NCI-H69 (cell line): Measurements from ENCODE around the gene ABCB11.
"Not testable (repeated sequence)": the region's sequence is repeated elsewhere in the genome, so short reads cannot be mapped to it uniquely, and the experiment has no call there.

Experiments
- DNase-seq: peaks from one replicate; lab custom pipeline; 2025; lab: John Stamatoyannopoulos, UW

ABCB11 gene

DNA sequence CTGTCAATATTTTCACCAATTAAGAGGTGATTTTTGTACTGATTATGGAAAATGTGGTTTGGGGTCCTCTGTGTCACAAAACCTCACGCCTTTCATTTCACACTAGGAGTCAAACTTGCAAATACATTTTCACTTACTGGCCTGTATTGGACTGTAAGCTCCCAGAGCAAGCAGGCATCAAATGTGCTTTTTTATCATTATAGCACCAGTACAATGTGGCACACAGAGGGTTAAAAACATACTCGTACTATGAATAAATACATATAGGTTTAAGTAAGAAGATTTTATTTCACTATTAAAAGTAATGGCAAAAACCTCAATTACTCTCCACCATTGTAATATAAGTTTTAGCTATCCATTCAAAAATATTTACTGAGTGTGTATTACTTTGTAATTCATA, 56.7 kb downstream of the ABCB11 start:
- DNase-seq: peak; percentile 8

DNA sequence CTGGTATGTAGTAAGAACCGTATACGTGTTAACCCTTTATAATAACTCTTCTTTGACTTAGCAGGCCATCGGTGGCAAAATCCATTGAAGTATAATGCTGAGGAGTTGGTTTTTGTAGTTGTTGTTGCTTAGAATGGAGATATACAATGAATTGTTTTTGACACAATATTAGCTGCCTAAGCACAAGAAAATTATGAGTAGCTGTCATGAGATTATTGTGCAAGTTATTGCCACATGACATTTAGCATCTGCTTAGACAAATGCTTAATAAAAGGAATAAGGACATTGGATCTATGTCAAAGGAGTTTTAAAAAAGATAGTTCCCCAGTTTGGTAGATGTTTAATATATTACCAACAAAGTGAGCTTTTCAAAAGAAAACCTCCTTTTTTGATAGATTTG, 59.9 kb downstream of the ABCB11 start:
- no peak for DNase-seq

DNA sequence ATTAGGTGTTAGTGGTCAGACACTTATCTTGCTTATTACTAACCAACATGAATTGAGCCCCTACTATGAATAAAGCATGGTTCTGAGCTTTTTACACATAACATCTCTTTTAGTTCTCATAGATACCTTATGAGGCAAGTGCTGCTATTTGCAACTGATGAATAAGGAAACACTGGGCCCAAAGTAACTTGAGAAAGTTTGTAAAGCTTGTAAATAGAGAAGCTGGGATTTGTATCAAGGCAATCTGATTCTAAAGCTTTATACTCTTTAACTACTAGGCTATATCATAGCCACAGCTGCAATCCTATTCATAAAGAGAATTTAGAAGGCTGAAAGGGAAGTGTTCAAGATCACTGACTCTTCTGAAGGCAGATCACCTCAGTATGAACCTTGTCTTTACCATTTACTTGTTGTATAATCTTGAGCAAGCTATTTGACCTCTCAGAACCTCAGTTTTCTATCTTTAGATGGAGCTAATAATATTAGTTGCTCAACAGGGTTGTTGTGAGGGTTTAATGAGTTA, 60.4 kb downstream of the ABCB11 start:
- DNase-seq: no peak

DNA sequence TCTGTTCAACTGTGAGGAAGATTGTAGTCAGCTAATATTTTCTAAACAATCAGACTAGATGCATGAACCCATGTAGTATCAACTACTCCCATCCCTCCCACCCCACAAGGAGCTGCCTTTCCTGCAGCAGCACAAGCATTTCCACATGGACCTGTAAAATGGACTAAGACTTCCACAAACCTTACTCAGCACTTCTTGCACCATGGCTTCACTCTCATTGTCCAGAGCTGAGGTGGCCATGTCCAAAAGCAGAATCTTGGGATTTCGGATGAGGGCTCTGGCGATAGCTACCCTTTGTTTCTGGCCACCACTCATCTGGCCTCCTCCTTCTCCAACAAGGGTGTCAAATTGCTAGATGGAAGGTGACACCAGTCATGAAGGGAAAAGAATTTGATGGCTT, 61.3 kb downstream of the ABCB11 start:
- no peak for DNase-seq

DNA sequence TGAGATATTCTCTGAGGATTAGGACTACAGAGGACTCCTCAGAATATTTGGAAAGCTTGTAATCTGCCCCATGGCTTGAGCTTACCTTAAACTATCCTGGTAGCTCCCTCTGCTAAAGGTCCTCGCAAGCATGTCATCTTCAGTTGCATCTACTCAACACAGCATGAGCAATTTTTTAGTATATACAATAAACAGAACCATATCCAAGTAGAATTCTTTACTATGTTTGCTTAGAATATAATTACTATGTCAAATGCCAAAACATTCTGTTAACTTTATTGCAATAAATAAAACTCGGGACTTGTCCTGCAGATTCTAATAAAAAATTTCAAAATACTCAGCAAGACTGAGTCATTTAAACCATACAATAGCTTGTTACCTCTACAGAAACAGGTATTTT, 62.8 kb downstream of the ABCB11 start:
- DNase-seq: no peak

DNA sequence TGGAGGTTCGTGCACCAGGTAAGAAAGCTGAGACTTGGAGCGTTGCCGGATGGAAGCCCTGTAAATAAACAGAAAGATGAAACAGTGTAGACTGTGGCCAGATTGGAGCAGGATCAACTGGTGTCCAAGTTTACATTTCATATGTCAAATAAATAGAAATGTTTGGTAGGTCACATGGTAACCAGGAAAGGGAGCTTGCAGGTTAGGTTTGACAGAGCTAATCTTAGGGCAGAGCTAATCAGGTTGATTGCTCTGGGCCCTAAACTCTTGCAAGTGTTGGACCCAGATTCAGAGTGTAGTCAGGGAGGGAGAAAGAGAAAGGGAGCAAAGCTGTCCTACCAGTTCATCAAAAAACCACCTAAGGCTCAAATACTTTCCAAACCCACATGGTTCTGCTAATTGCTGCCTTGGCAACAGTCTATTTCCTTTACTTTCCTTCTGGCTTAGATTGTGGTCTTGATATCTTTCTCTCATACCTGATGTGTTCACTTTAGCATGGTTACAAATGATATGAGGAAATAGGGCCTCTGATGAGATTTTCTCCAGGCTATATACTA, 66.8 kb downstream of the ABCB11 start:
- no peak for DNase-seq

DNA sequence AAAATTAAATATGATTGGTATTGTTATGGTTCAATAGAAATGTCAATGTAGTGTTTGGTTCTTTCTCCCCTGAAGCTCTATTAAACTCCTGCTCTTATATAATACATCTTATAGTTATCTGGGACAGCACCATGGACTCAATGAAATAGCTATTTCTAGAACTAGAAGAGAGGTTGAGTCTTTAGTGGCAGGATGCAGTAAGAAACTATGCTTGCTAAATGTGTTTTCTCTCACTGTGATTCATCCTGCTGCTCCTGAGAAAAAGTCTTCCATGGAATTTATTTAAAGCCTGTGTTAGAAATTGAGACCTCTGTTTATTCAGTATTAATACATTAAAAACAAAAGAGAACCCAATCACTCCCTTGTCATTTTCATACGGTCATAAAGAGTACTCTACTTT, 68.5 kb downstream of the ABCB11 start:
- DNase-seq: no peak

DNA sequence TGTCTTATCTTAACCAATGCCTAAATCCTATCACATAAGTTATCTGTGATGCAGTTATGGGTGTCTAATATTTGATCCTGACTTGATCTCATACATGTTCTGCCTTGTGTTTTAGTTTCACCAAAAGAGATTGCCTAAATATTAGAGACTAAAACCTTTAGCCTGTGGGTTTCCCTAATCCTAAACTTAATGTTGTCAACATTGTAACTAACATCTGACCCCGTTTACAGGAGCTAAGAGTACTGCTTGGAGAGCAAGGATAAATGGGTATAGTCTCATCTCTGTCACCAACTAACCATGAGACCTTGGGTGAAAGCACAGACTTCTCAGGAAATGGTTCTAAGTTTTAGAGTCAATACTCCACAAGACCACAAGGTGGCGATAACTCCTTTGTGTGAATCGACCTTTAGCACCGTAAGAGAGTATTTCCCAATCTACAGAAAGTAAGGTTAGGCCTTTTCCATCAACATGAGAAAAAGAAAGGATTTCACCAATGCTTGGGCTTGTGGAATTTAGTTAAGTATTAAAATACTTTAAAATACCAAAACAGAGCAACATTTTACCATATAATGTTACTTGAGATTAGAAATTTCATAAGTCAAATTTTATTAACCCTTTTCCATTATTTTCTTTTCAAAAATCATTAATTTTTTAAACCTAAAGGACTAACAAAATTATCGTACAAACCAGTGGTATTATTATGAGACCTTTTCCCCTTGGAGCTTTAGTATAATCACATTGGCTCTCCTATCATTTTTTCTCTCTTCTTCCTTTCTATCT, 69.5 kb downstream of the ABCB11 start:
- DNase-seq: peak; percentile 67

DNA sequence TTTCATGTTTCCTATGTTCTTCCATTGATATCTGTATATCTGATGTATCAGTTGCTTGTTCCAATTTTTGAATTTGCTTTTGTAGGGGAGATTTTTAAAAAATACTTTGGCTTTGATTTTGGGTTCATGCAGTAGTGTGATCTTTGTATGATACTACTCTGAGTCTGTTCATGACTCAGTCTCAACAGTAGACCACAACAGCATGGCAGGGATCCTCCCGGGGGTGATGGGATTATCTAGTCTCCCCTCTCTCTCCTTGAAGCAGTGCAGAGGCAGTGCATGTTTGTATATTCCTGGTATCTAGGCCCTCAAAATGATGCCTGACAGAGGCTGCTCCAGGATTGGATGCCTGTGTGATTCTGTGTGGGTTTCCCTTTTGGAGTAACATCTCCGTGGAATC, 74.7 kb downstream of the ABCB11 start:
- DNase-seq: no peak

DNA sequence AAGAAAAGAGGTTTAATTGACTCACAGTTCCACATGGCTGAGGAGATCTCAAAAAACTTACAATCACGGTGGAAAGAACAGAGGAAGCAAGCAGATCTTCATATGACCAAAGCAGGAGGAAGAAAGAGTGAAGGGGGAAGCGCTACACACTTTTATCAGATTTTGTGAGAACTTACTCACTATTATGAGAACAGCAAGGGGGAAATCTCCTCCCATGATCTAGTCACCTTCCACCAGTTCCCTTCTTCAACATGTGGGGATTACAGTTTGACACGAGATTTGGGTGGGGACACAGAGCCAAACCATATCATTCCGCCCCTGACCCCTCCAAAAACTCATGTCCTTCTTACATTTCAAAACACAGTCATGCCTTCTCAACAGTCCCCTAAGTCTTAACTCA, 75.8 kb downstream of the ABCB11 start:
- no peak for DNase-seq

DNA sequence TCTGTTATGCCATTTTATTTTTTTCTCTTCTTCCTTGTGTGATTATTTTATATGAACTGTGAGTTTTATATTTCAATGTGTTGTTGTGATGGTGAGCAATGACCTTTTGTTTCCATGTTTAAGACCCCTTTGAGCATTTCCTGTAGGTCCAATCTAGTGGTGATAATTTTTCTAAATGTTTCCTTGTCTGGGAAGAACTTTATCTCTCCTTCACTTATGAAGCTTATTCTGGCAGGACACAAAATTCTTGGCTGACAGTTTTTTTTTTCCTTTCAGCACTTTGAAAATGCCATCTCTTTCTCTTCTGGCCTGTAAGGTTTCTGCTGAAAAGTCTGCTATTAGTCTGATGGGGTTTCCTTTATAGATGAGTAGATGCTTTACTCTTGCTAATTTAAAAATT, 76.9 kb downstream of the ABCB11 start:
- no peak for DNase-seq

DNA sequence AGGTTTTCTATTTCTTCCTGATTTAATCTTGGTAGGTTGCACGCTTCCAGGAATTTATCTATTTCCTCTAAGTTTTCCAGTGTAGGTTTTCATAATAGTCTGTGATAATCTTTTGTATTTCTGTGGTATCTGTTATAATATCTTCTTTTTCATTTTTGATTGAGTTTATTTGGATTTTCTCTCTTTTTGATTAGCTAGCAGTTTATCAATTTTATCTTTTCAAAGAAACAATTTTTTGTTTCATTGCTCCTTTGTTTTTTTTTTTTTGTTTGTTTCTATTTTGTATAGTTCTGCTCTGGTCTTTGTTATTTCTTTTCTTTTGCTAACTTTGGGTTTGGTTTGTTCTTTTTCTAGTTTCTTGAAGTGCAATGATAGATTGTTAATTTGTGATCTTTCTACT, 78.7 kb downstream of the ABCB11 start:
- DNase-seq: no peak

DNA sequence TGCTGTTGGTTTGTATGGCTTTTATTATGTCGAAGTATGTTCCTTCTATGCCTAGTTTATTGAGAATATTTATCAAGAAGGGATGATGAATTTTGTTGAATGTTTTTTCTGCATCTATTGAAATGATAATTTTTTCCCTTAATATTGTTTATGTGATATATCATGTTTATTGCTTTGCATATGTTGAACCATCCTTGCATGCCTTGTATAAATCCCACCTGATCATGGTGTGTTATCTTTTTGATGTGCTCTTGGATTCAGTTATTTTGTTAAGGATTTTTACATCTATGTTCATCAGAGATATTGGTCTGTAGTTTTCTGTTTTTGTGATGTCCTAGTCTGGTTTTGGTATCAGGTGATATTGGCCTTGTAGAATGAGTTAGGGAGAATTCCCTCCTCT, 79.3 kb downstream of the ABCB11 start:
- DNase-seq: no peak

DNA sequence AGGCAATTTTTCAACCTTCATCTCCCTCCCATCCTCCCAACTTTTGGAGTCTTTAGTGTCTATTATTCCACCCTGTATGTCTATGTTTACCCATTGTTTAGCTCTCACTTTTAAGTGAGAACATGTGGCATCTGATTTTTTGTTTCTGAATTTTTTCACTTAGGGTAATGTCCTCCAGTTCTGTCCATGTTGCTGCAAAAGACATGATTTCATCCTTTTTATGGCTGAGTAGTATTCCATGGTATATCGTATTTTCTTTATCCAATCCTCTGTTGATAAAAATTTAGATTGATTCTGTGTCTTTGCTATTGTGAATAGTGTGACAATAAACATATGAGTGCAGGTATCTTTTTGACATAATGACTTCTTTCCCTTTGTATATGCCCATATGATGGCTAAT, 81.8 kb downstream of the ABCB11 start:
- DNase-seq: no peak

DNA sequence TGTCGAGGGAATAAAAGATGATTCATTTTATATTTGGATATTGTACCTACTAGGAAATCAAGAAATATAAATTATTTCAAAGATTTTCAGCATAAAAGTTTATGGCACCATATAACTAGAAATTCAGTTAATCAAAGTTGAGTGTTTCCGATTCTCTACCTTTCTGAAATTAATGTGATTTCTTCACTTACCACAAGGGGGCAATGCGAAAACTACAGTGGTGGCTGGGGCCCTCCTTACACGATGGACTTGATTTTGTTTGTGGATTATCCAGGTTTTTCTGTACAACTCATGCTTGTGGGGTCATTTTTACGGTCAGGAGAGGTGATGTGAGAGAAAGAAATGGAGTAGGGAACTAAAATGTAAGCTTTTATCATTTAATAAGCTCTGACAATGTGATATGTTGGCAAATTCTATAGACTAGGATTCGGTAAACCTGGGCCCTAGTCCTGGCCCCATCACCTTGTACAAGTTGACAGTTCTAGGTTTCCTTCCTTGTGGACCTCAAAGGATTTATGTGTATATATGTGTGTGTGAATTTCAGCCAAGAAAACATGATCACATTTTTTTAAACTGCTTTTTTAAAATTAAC, 82.4 kb downstream of the ABCB11 start:
- peak; percentile 4 for DNase-seq

DNA sequence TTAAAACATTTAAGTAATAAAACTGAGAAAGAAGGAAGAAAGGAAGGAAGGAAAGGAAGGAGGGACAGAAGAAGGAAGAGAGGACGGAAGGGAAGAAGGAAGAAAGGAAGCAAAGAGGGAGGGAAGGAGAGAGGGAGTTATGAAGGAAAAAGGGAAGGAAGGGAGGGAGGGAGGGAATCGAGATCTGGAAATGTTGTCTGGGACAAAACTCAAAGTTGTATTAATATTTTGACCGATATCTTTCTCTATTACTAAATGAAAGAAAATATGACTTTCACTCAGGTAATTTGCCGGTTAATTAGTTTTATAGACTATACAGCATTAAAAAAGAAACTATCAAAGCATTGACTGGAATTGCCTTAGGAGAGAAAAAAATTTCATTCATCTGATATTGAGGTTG, 85.6 kb downstream of the ABCB11 start:
- DNase-seq: no peak

DNA sequence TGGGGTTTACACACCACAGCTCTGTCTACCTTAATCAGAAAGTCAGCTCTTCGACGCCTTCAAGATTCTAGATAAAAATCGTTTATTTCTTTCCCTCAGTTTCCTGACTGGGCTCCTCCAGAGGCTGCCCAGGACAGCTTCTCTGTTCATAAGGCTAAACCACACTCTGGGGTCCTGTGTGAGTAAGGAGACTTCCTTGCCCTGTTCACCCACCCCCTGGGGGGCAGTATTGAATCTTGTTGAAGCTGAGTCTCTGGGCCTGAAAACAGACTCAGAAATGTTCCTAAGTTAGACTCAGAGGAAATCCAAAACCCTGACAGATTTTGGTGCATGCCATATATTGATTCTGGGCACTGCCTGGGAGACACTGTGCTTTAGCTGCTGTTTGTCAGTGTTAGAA, 87.1 kb downstream of the ABCB11 start:
- no peak for DNase-seq

DNA sequence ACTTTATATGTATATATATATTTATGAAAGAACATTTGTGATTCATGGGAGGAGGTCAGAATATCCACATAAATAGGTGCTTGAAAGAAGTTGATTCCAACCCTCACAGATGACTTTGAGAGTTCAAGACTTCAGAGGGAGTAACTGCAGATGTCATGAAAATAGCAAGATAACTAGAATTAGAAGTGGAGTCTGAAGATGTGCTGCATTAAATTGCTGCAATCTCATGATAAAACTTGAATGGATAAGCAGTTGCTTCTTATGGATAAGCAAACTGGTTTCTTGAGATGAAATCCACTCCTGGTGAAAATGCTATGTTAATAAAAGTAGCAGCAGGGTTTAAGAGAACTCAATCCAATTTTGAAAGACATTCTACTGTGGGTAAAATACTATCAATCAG, 89.8 kb downstream of the ABCB11 start:
- DNase-seq: no peak

DNA sequence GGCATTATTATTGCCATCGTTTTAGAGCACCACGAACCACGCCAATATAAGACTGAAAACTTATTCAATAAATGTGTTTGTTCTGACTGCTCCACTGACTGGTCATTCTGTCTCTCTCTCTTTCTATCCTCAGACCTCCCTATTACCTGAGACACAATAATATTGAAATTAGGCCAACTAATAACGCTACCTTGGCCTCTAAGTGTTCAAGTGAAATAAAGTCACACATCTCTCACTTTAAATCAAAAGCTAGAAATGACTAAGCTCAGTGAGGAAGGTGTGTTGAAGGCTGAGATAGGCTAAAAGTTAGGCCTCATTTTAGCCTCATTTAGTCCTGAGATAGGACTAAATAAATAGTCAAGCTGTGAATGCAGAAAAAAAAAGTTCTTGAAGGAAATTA, 91.2 kb downstream of the ABCB11 start:
- DNase-seq: no peak

DNA sequence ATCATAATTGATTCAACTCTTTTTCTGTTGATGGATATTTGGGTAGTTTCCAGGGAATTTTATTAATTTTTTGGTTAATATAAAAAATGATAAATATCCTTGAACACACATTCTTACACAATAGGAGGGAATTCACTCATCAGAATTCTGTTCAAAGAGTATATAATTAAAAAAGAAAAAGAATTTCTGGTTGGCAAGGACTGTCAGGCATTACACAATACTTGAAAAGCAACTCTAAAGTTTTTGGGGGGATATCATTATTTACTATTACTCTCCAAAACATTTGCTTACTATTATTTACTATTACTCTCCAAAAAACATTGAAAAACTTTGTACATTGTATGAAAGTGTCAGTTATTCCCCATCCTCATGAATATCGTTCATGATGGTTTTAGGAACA, 92.1 kb downstream of the ABCB11 start:
- no peak for DNase-seq

DNA sequence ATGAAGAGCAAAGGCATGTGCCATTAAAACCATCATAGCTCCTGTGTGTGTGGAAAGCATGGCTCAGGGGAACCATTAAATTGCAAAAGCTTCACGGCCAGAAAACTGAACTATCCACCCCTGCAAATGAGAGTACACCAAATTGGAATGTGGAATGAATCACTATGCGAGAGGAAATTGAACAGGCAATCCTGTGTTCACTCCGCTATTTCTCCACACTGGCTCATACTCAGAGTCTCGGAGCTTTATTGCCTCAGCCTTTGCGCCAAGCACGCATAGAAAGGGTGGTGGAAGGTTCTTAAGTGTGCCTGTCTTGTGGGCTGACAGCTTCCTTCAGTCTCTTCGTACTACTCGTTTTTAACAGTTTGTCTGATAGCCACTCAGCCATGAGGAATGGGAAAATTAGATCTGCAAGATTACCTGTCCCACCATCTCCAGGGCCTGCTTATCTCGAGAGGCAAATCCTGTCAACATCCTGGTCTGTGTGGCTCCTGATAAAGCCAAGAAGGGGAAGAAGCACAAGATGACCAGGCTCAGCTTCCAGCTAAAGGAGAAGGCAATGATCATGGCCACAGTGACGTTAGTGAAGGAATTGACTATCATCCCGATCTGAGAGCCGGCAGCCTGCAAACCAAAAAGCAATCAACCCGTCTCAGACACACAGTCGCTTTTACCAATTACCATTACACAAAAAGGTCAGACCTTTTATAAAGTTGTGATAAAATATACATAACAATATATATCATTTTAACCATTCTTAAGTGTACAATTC, 95.1 kb downstream of the ABCB11 start:
- DNase-seq: no peak

DNA sequence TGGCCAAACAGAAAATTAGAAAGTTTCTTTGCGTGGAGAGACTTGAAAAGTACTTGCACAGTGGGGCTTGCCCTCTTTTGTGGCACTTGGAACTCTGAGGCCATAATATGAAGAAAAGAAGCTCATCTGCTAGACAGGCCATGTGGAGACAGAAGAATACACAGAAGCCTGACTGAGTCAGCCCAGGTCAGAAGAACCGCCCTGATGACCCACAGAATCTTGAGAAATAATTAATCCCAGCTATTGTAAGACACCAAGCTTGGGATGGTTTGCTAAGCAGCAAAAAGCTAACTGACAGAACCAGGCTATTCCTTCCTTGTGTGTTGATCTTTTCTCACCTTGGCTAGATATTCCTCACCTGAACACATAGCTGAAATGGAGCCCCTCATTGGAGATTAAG, 96.3 kb downstream of the ABCB11 start:
- no peak for DNase-seq

DNA sequence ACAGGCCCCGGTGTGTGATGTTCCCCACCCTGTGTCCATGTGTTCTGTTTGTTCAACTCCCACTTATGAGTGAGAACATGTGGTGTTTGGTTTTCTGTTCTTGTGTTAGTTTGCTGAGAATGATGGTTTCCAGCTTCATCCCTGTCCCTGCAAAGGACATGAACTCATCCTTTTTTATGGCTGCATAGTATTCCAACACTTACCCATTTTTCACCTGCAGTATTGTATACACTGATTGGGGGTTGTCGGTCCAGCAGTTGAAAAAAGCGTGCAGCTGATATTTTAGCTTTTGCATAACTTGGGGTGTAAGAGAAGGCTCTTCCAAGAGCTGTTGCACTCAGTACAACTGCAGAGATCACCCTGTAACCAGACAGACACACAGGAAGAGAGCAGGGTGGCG, 99.0 kb downstream of the ABCB11 start:
- DNase-seq: not testable (repeated sequence)
